Coronary artery (tissue), 2 donors: Measurements from ENCODE around the gene FAM193A.
"Not testable (repeated sequence)": the region's sequence is repeated elsewhere in the genome, so short reads cannot be mapped to it uniquely, and the experiment has no call there.

Source experiments
- DNase-seq: peaks from one replicate; pipeline ENCODE4 v3.0.0-alpha.2; 2017; ENCODE audit warnings: low spot score
- H3K27ac ChIP-seq, 2 donors: fragments of 200-600 bp; sonication (generic); one replicate each; pipeline ENCODE4 v1.5.1; 2016 to 2019
- H3K4me3 ChIP-seq: fragments of 200-600 bp; sonication (generic); 2 replicates; pipeline ENCODE4 v1.5.1; 2016; ENCODE audit warnings: mild to moderate bottlenecking, moderate library complexity
- TF ChIP-seq, protein P1 (sequence below): fragments of 200-600 bp; sonication (generic); IDR thresholded peaks from one replicate; pipeline ENCODE4 v1.5.1; 2019; ENCODE audit warnings: antibody characterized with exemption

The FAM193A gene

DNA sequence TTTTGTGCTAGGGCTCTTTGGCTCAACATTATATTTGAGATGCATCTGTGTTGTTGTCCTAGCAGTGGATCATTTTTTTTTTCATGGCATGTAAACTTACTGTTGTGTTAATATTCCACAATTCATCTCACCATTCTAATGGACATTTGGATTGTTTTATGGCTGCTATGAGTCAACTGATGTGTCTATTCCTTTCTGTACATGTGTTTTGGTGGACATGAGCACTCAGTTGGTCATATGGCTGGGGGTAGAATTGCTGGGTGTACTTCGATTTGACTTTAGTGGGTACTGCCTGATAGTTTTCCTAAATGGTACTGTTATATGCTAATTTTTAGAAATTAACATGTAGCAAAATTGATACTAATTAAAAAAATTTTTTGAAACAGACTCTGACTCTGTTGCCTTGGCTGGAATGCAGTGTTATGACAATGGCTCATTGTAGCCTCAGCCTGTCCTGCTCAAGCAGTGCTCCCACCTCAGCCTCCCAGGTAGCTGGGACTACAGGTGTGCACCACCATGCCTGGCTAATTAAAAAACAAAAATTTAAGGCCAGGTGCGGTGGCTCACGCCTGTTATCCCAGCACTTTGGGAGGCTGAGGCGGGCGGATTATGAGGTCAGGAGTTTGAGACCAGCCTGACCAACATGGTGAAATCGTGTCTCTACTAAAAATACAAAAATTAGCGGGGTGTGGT lies 9.0 kb downstream of the FAM193A start:
- DNase-seq, result no peak
- TF ChIP-seq, protein P1, sequence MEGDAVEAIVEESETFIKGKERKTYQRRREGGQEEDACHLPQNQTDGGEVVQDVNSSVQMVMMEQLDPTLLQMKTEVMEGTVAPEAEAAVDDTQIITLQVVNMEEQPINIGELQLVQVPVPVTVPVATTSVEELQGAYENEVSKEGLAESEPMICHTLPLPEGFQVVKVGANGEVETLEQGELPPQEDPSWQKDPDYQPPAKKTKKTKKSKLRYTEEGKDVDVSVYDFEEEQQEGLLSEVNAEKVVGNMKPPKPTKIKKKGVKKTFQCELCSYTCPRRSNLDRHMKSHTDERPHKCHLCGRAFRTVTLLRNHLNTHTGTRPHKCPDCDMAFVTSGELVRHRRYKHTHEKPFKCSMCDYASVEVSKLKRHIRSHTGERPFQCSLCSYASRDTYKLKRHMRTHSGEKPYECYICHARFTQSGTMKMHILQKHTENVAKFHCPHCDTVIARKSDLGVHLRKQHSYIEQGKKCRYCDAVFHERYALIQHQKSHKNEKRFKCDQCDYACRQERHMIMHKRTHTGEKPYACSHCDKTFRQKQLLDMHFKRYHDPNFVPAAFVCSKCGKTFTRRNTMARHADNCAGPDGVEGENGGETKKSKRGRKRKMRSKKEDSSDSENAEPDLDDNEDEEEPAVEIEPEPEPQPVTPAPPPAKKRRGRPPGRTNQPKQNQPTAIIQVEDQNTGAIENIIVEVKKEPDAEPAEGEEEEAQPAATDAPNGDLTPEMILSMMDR, result no peak
- Histone ChIP-seq H3K4me3 (no peak overlapping the region), H3K27ac (no peak overlapping the region)

DNA sequence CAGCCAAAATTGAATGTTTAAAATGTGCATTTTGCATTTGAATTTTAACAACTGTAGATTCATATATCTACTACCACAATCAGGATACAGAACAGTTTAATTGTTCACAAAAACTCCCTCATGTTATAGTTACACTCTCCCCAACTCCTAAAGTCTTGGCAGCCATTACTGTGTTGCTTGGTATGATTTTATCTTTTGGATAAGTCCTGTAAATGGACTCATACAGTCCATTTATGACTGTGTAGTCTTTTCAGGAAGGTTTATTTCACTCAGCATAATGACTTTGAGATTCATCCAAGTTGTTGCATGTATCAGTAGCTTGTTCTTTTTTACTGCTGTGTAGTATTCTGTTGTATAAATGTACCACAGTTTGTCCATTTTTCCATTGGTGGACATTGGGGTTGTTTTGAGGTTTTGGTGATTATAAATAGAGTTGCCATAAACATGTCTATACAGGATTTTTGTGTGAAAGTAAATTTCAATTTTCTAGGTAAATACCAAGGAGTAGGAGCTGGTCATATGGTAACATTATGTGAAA lies 9.9 kb downstream of the FAM193A start:
- no peak overlapping the region for H3K27ac ChIP-seq
- TF ChIP-seq, protein P1, result no peak
- H3K4me3 ChIP-seq, result no peak overlapping the region
- no peak for DNase-seq

DNA sequence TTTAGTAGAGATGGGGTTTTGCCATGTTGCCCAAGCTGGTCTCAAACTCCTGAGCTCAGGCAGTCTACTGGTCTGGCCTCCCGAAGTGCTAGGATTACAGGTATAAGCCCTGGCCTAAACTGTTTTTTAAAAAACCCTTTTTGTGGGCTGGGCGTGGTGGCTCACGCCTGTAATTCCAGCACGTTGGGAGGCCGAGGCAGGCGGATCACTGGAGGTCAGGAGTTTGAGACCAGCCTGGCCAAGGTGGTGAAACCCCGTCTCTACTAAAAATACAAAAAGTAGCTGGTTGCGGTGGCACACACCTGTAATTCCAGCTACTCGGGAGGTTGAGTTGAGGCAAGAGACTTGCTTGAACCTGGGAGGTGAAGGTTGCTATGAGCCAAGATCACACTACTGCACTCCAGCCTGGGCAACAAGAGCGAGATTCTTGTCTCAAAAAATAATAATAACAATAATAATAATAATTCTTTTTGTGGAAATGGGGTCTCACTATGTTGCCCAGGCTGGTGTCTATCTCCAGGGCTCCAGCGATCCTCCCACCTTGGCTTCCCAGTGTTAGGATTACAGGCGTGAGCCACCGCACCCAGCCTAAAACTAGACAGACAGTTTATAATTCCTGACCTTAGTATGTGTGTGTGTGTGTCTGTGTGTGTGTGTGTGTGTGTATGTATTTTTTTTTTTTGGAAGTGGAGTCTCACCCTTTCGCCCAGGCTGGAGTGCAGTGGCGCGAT lies 10.7 kb downstream of the FAM193A start:
- H3K27ac ChIP-seq, H3K4me3 ChIP-seq, DNase-seq: not testable (repeated sequence)

DNA sequence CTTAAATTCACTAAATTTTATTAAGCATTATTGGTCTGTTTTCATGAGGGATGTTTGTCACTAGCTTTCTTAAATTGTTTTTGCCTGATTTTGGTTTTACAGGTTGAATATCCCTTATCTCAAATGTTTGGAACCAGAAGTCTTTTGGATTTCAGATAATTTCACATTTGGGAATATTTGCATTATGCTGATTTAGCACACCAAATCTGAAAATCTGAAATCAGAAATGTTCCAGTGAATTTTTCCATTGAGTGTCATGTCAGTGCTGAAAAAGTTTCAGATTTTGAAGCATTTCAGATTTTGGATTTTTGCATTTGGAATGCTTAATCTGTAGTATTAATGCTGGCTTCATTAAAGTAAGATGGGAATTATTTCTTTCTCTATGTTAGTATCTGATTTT lies 14.7 kb downstream of the FAM193A start:
- DNase-seq, result no peak

DNA sequence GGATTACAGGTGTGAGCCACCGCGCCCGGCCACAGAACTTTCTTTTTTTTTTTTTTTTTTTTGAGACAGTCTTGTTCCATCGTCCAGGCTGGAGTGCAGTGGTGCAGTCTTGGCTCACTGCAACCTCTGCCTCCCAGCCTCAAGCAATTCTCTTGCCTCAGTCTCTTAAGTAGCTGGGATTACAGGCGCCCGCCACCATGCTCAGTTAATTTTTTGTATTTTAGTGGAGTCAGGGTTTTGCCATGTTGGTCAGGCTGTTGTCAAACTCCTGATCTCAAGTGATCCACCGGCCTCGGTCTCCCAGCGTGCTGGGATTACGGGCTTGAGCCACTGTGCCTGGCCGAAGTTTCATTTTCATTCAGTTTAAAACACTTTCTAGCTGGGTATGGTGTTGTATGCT lies 16.4 kb downstream of the FAM193A start:
- no peak for DNase-seq
- H3K4me3 ChIP-seq, result no peak overlapping the region
- TF ChIP-seq, protein P1, result no peak
- H3K27ac ChIP-seq, result no peak overlapping the region

More for the DNA sequence above, 14.7 kb downstream of the FAM193A start:
- Histone ChIP-seq H3K27ac (no peak overlapping the region), H3K4me3 (no peak overlapping the region)
- TF ChIP-seq, protein P1, result no peak

DNA sequence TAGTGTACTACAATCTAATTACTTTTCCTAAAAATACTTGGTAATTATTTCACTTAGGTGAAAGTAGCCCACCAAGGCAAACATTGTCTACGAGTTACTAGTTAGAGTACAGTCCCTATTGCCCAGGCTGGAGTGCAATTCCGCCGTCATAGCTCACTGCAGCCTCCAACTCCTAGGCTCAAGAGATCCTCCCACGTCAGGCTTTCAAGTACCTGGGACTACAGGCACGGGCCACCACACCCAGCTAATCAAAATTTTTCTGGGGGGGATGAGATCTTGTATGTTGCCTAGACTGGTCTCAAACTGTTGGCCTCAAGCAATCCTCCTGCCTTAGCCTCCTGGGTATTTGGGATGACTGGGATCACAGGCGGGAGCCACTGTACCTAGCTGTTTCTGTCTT lies 21.9 kb downstream of the FAM193A start:
- Histone ChIP-seq H3K4me3 (no peak overlapping the region), H3K27ac (no peak overlapping the region)
- TF ChIP-seq, protein P1, result no peak
- no peak for DNase-seq

DNA sequence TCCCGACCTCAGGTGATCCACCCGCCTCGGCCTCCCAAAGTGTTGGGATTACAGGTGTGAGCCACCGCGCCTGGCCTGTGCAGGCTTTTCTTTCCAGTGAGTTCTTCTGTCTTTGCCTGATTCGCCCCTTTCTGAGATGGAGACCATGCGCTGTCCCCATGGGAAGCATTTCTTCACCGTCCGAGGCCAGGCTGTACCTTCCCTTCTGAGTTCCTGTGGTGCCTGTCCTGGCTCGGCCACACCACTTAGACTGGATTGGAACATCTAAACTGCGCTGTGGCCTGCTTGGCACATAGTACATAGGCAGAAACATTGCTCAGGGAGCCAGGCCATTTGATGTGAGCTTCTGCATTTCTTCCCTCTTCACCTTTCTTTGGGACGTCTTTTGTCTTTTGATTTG lies 23.7 kb downstream of the FAM193A start:
- DNase-seq, result no peak
- H3K4me3 ChIP-seq, result no peak overlapping the region
- TF ChIP-seq, protein P1, result no peak
- no peak overlapping the region for H3K27ac ChIP-seq
